ENCODE data around the gene FHIP2A.

Gene FHIP2A

DNA sequence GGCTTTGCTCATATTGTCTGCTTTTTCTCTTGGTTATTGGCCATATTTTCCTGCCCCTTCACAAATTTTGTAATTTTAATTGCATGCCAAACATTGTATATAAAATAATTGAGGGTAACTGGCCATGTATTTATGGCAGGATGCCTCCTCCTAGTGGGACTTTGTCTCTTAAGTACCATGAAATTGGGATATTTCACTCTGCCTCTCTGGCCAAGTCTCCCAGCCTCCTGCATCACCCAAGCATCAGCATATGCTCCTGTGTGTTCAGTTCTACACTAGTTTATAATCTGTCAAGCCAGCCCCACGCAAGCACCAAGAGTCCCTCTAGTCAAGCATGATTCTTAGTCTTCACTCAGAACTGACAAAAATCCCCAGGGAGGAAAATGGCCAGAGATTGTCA lies 44.2 kb upstream of the FHIP2A start:
- TF ChIP-seq, protein P1, sequence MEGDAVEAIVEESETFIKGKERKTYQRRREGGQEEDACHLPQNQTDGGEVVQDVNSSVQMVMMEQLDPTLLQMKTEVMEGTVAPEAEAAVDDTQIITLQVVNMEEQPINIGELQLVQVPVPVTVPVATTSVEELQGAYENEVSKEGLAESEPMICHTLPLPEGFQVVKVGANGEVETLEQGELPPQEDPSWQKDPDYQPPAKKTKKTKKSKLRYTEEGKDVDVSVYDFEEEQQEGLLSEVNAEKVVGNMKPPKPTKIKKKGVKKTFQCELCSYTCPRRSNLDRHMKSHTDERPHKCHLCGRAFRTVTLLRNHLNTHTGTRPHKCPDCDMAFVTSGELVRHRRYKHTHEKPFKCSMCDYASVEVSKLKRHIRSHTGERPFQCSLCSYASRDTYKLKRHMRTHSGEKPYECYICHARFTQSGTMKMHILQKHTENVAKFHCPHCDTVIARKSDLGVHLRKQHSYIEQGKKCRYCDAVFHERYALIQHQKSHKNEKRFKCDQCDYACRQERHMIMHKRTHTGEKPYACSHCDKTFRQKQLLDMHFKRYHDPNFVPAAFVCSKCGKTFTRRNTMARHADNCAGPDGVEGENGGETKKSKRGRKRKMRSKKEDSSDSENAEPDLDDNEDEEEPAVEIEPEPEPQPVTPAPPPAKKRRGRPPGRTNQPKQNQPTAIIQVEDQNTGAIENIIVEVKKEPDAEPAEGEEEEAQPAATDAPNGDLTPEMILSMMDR (conservative IDR thresholded peaks at IDR 0.05; ENCODE audit: low read depth, low read length) = no peak
- H3K4me2 ChIP-seq = no peak overlapping the region

DNA sequence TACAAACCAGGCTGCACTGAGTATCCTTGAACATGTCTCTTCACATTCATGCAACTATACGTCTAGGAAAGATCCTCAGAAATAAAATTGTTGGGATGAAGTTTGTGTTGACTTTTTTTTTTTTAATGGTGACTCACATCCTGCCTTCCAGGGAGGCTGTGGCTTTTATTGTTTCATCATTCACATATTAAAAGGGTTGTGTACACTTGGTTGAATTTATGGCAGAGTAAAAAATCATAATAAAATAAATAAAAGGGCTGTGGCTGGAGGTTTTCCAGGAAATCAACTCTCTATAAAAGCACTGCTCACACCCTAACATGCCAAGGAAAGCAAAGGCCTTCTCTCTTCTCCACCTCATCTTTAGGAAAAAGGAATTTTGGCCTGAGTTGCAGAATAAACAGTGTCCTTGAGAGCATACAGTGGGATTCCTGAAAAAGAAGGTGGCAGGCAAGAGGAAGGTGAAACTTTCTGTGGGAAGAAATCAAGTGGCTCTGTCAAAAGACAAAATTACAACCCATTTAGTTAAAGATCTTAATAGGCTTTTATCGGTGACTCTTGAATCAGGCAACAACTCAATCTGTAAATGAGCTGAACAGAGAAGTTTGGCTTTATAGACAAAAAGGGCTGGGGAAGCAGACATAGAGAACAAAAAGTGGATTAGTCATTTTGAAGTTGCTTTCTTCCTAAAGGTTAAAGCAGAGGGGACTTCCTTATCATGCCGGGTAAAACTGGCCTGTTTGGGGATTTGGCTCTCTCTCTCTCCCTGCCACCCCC lies 41.6 kb upstream of the FHIP2A start:
- H3K36me3 ChIP-seq (ENCODE audit: insufficient read depth) = no peaks in the 10 kb centered on the region
- no peaks in the 10 kb centered on the region for H3K79me2 ChIP-seq (ENCODE audit: insufficient read depth, low read depth)
- H2AFZ ChIP-seq (ENCODE audit: low read depth) = no peak overlapping the region
- H3K9ac ChIP-seq = no peak overlapping the region
- H3K4me2 ChIP-seq = no peak overlapping the region
- H3K4me1 ChIP-seq (ENCODE audit: low read depth, poor library complexity, severe bottlenecking) = no peaks in the 10 kb centered on the region
- H3K27me3 ChIP-seq (ENCODE audit: insufficient read depth, low read depth) = no peaks in the 10 kb centered on the region
- no peaks in the 10 kb centered on the region for H4K20me1 ChIP-seq (ENCODE audit: insufficient read depth)
- TF ChIP-seq, protein P1 (conservative IDR thresholded peaks at IDR 0.05; ENCODE audit: low read depth, low read length) = no peak
- H3K4me3 ChIP-seq (IDR thresholded peaks at IDR 0.05; ENCODE audit: insufficient read depth, low read depth, low read length) = no peak overlapping the region
- H3K27ac ChIP-seq = no peak overlapping the region

More for the DNA sequence above, 44.2 kb upstream of the FHIP2A start:
- H2AFZ ChIP-seq (ENCODE audit: low read depth) = no peak overlapping the region
- no peak overlapping the region for H3K27ac ChIP-seq
- no peaks in the 10 kb centered on the region for H3K36me3 ChIP-seq (ENCODE audit: insufficient read depth)
- no peaks in the 10 kb centered on the region for H4K20me1 ChIP-seq (ENCODE audit: insufficient read depth)
- H3K9ac ChIP-seq = no peak overlapping the region
- H3K4me1 ChIP-seq (ENCODE audit: low read depth, poor library complexity, severe bottlenecking) = no peaks in the 10 kb centered on the region
- no peak overlapping the region for H3K4me3 ChIP-seq (IDR thresholded peaks at IDR 0.05; ENCODE audit: insufficient read depth, low read depth, low read length)
- H3K27me3 ChIP-seq (ENCODE audit: insufficient read depth, low read depth) = no peaks in the 10 kb centered on the region
- no peaks in the 10 kb centered on the region for H3K79me2 ChIP-seq (ENCODE audit: insufficient read depth, low read depth)

DNA sequence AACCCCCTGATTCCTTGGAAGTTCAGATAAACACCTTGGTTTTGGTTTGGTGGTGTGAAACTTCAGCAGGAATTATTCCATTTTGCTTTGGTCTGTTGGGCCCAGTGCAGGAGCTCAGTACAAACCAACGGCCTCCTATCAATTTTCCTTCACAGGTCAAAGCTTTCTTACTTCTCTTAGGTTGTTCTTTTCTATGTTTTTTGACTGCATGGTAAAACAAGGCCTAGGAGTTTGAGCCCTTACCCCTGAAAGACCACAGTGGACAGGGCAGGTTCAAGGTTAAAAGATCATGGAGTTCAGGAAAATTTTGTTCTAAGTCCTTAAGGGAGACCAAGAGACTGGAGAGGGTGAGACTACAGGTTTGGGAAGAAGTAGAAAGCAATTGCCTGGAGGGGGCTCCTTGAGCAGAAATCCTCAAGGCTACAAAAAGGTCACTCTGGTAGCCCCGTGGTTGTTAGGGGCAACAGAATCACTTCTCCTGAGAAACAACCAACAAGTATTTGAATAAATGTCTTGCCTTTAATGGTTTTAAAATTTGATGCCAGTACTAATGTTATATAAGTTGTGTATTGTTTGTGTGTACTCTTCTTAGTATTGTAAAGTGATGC lies 40.9 kb upstream of the FHIP2A start:
- Histone ChIP-seq H2AFZ (ENCODE audit: low read depth) (no peak overlapping the region), H3K9ac (no peak overlapping the region)

DNA sequence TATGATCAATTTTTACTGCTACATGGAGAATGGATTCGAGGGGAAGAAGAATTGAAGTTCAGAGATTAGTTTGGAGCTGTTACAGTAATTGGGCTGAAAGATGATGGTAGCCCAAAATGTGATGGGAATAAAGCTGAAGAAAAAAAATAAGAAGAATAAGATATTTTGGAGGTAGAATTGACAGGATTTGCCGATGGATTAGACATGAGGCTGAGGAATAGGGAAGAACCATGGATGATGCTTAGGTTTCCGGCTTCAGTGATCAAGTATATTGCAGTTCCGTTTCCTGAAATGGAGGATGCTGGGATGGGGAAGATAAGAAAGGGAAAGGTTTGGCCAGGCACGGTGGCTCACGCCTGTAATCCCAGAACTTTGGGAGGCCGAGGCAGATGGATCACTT lies 38.9 kb upstream of the FHIP2A start:
- Histone ChIP-seq H2AFZ (ENCODE audit: low read depth) (no peak overlapping the region), H3K4me2 (no peak overlapping the region), H3K27ac (no peak overlapping the region), H3K9ac (no peak overlapping the region), H3K4me1 (ENCODE audit: low read depth, poor library complexity, severe bottlenecking) (no peaks in the 10 kb centered on the region), H3K79me2 (ENCODE audit: insufficient read depth, low read depth) (no peaks in the 10 kb centered on the region), H3K27me3 (ENCODE audit: insufficient read depth, low read depth) (no peaks in the 10 kb centered on the region), H3K4me3 (IDR thresholded peaks at IDR 0.05; ENCODE audit: insufficient read depth, low read depth, low read length) (no peak overlapping the region), H3K36me3 (ENCODE audit: insufficient read depth) (no peaks in the 10 kb centered on the region), H4K20me1 (ENCODE audit: insufficient read depth) (no peaks in the 10 kb centered on the region)
- TF ChIP-seq, protein P1 (conservative IDR thresholded peaks at IDR 0.05; ENCODE audit: low read depth, low read length) = no peak

More for the DNA sequence above, 40.9 kb upstream of the FHIP2A start:
- Histone ChIP-seq H3K4me3 (IDR thresholded peaks at IDR 0.05; ENCODE audit: insufficient read depth, low read depth, low read length) (no peak overlapping the region), H3K79me2 (ENCODE audit: insufficient read depth, low read depth) (no peaks in the 10 kb centered on the region), H3K27me3 (ENCODE audit: insufficient read depth, low read depth) (no peaks in the 10 kb centered on the region), H3K4me2 (no peak overlapping the region), H3K27ac (no peak overlapping the region), H4K20me1 (ENCODE audit: insufficient read depth) (no peaks in the 10 kb centered on the region), H3K4me1 (ENCODE audit: low read depth, poor library complexity, severe bottlenecking) (no peaks in the 10 kb centered on the region), H3K36me3 (ENCODE audit: insufficient read depth) (no peaks in the 10 kb centered on the region)
- TF ChIP-seq, protein P1 (conservative IDR thresholded peaks at IDR 0.05; ENCODE audit: low read depth, low read length) = no peak
